GM23338 (cell line): Measurements from ENCODE around the gene SMIM33. TPM values are rescaled to one million over a fixed set of nuclear protein-coding genes. Genes with fewer than 3 reads are reported as not detected.

Experiments
- ATAC-seq: fragments of 200-7000 bp; cut with Tn5 transposase; 3 replicates; pipeline ENCODE4 v1.9.1; 2020
- DNase-seq: peaks from one replicate; pipeline ENCODE4 v3.0.0-alpha.2; 2015; ENCODE audit warnings: low spot score
- H2AFZ ChIP-seq: fragments of 200-600 bp; sonication (generic); 2 replicates; pipeline ENCODE4 v1.8.0; 2016; ENCODE audit warnings: antibody characterized with exemption, mild to moderate bottlenecking, moderate library complexity
- H3F3A ChIP-seq: fragments of 200-600 bp; sonication (generic); replicated peaks from 2 replicates; pipeline ENCODE4 v1.8.0; 2017; ENCODE audit warnings: antibody characterized with exemption, mixed run types, low read depth
- H3K27ac ChIP-seq: fragments of 200-600 bp; sonication (generic); 2 replicates; pipeline ENCODE4 v1.6.1; 2016; ENCODE audit warnings: low read depth
- H3K27me3 ChIP-seq: fragments of 200-600 bp; sonication (generic); 2 replicates; pipeline ENCODE4 v1.8.0; 2016; ENCODE audit warnings: mild to moderate bottlenecking, mixed run types, moderate library complexity; ENCODE audit not compliant: insufficient read depth
- H3K36me3 ChIP-seq: fragments of 200-600 bp; sonication (generic); 2 replicates; pipeline ENCODE4 v1.8.0; 2016; ENCODE audit warnings: mild to moderate bottlenecking; ENCODE audit not compliant: insufficient read depth
- H3K4me1 ChIP-seq: fragments of 200-600 bp; sonication (generic); 2 replicates; pipeline ENCODE4 v1.8.0; 2016; ENCODE audit warnings: mild to moderate bottlenecking, moderate library complexity; ENCODE audit not compliant: insufficient read depth
- H3K4me2 ChIP-seq: fragments of 200-600 bp; sonication (generic); 2 replicates; pipeline ENCODE4 v1.7.1; 2017; ENCODE audit warnings: mixed run types
- H3K4me3 ChIP-seq: fragments of 200-600 bp; sonication (generic); 2 replicates; pipeline ENCODE4 v1.6.1; 2016; ENCODE audit warnings: mixed run types
- H3K79me2 ChIP-seq: fragments of 200-600 bp; sonication (generic); replicated peaks from 2 replicates; pipeline ENCODE4 v1.8.0; 2017; ENCODE audit warnings: mild to moderate bottlenecking; ENCODE audit not compliant: insufficient read depth
- H3K9me2 ChIP-seq: fragments of 200-600 bp; sonication (generic); 2 replicates; pipeline ENCODE4 v1.8.0; 2017; ENCODE audit not compliant: insufficient read depth
- H4K20me1 ChIP-seq: fragments of 200-600 bp; sonication (generic); replicated peaks from 2 replicates; pipeline ENCODE4 v1.8.0; 2017; ENCODE audit warnings: mild to moderate bottlenecking; ENCODE audit not compliant: insufficient read depth
- H3K27ac Mint-ChIP-seq: 2 replicates; pipeline ENCODE4 v1.8.0; 2020; ENCODE audit warnings: inconsistent platforms, mild to moderate bottlenecking, moderate library complexity, mixed read lengths
- H3K27me3 Mint-ChIP-seq: 3 replicates; pipeline ENCODE4 v1.8.0; 2022; ENCODE audit warnings: low read depth, mild to moderate bottlenecking, moderate library complexity, mixed read lengths, inconsistent platforms; ENCODE audit not compliant: insufficient read depth, poor library complexity
- H3K36me3 Mint-ChIP-seq: 3 replicates; pipeline ENCODE4 v1.8.0; 2021; ENCODE audit warnings: low read depth, mild to moderate bottlenecking, inconsistent platforms, moderate library complexity, mixed read lengths
- H3K4me1 Mint-ChIP-seq: 3 replicates; pipeline ENCODE4 v1.8.0; 2020; ENCODE audit warnings: mild to moderate bottlenecking, inconsistent platforms, mixed read lengths
- H3K4me3 Mint-ChIP-seq: 3 replicates; pipeline ENCODE4 v1.8.0; 2021; ENCODE audit warnings: moderate library complexity, mild to moderate bottlenecking, inconsistent platforms, mixed read lengths
- H3K9me3 Mint-ChIP-seq: 3 replicates; pipeline ENCODE4 v1.8.0; 2020; ENCODE audit warnings: moderate library complexity, mild to moderate bottlenecking, inconsistent platforms, mixed read lengths
- EZH2 ChIP-seq: fragments of 200-600 bp; sonication (generic); IDR thresholded peaks from one replicate; pipeline ENCODE4 v1.8.0; 2017; ENCODE audit warnings: antibody characterized with exemption, mild to moderate bottlenecking, low read depth; ENCODE audit not compliant: unreplicated experiment
- EZH2phosphoT487 ChIP-seq: fragments of 200-600 bp; sonication (generic); IDR thresholded peaks from one replicate; pipeline ENCODE4 v1.8.1; 2018; ENCODE audit warnings: antibody characterized with exemption; ENCODE audit not compliant: unreplicated experiment
- JUNB ChIP-seq: IDR thresholded peaks from one replicate; pipeline ENCODE4 v1.6.1; 2016; ENCODE audit warnings: antibody characterized with exemption; ENCODE audit not compliant: unreplicated experiment
- NANOG ChIP-seq: IDR thresholded peaks from 2 replicates; pipeline ENCODE4 v1.6.1; 2016; ENCODE audit warnings: antibody characterized with exemption, borderline replicate concordance
- REST ChIP-seq: IDR thresholded peaks from one replicate; pipeline ENCODE4 v1.6.1; 2018; ENCODE audit warnings: antibody characterized with exemption; ENCODE audit not compliant: unreplicated experiment
- ZNF114 ChIP-seq: fragments of 250-450 bp; sonication (Bioruptor Pico); IDR thresholded peaks from 2 replicates; pipeline ENCODE4 v1.5.0; 2020; ENCODE audit warnings: mild to moderate bottlenecking, moderate library complexity
- ZNF331 ChIP-seq: fragments of 250-450 bp; sonication (Bioruptor Pico); IDR thresholded peaks from 2 replicates; pipeline ENCODE4 v1.5.0; 2020; ENCODE audit warnings: low read depth, mild to moderate bottlenecking, moderate library complexity
- polyA plus RNA-seq: library from polyadenylated mRNA; unstranded; fragments of >200 nt; fragmentation: Nextera tagmentation; extraction: Ambion mirVana; gene quantifications from 2 replicates; pipeline ENCODE4 v1.2.1, GENCODE V29; 2016
- total RNA-seq: library from RNA; depleted of rRNA; stranded (reverse); fragments of >200 nt; shearing (Covaris generic); gene quantifications from 2 replicates; pipeline ENCODE4 v1.2.3, GENCODE V29; 2014
- TF ChIP-seq, protein P1 (sequence below): IDR thresholded peaks from 2 replicates; pipeline ENCODE4 v1.6.1; 2016; ENCODE audit warnings: antibody characterized with exemption
- TF ChIP-seq, protein P2 (sequence below), 2 experiments: fragments of 200-600 bp in 1 of 2; sonication (generic) in 1 of 2; conservative IDR thresholded peaks; 2 replicates each; pipeline versions ENCODE4 v1.5.1 to v1.6.1; 2016 to 2017; ENCODE audit warnings: antibody characterized with exemption in 2 of 2, low read depth in 2 of 2, mild to moderate bottlenecking in 2 of 2, moderate library complexity in 1 of 2

The SMIM33 gene
- total and polyA plus RNA-seq, 2 experiments from 2014 or later = not detected

GRCh38 chr5:139425497-139425896 is 45.3 kb upstream of the SMIM33 start (continued):
- no peak for TF ChIP-seq REST
- TF ChIP-seq EZH2phosphoT487 = no peak
- TF ChIP-seq NANOG = no peak
- TF ChIP-seq ZNF331 (CRISPR knock-in tag) = no peak
- TF ChIP-seq, protein P1, sequence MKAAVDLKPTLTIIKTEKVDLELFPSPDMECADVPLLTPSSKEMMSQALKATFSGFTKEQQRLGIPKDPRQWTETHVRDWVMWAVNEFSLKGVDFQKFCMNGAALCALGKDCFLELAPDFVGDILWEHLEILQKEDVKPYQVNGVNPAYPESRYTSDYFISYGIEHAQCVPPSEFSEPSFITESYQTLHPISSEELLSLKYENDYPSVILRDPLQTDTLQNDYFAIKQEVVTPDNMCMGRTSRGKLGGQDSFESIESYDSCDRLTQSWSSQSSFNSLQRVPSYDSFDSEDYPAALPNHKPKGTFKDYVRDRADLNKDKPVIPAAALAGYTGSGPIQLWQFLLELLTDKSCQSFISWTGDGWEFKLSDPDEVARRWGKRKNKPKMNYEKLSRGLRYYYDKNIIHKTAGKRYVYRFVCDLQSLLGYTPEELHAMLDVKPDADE = no peak
- TF ChIP-seq, protein P2, sequence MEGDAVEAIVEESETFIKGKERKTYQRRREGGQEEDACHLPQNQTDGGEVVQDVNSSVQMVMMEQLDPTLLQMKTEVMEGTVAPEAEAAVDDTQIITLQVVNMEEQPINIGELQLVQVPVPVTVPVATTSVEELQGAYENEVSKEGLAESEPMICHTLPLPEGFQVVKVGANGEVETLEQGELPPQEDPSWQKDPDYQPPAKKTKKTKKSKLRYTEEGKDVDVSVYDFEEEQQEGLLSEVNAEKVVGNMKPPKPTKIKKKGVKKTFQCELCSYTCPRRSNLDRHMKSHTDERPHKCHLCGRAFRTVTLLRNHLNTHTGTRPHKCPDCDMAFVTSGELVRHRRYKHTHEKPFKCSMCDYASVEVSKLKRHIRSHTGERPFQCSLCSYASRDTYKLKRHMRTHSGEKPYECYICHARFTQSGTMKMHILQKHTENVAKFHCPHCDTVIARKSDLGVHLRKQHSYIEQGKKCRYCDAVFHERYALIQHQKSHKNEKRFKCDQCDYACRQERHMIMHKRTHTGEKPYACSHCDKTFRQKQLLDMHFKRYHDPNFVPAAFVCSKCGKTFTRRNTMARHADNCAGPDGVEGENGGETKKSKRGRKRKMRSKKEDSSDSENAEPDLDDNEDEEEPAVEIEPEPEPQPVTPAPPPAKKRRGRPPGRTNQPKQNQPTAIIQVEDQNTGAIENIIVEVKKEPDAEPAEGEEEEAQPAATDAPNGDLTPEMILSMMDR (conservative IDR thresholded peaks at IDR 0.05; ENCODE audit: low read depth in 2 of 2) = no peak

GRCh38 chr5:139426203-139426885 is 44.5 kb upstream of the SMIM33 start:
- no peak overlapping the region for H3K27ac Mint-ChIP-seq
- H3K4me1 Mint-ChIP-seq = 0 out of 3 replicates have a peak, but pooled peaks cover 3% of the 10 kb centered on the region
- no peak overlapping the region for H3K4me3 Mint-ChIP-seq
- Histone ChIP-seq H3K9me2 (no peaks in the 10 kb centered on the region), H3K27me3 (no peaks in the 10 kb centered on the region), H2AFZ (no peak overlapping the region), H3K4me3 (no peak overlapping the region), H3K27ac (peak overlapping the region; percentile 37; the same call in 1 of the 2 replicates), H3K4me2 (no peak overlapping the region), H4K20me1 (no peaks in the 10 kb centered on the region), H3K36me3 (no peaks in the 10 kb centered on the region), H3F3A (no peaks in the 10 kb centered on the region), H3K79me2 (no peaks in the 10 kb centered on the region), H3K4me1 (no peaks in the 10 kb centered on the region)
- no peak for DNase-seq
- peaks cover 40% of the 10 kb centered on the region for H3K36me3 Mint-ChIP-seq
- peaks cover 2% of the 10 kb centered on the region for H3K27me3 Mint-ChIP-seq
- no peaks in the 10 kb centered on the region for H3K9me3 Mint-ChIP-seq
- no peak for TF ChIP-seq ZNF114 (CRISPR knock-in tag)
- TF ChIP-seq NANOG = no peak
- no peak for TF ChIP-seq JUNB
- TF ChIP-seq ZNF331 (CRISPR knock-in tag) = no peak
- TF ChIP-seq, protein P2 (conservative IDR thresholded peaks at IDR 0.05; ENCODE audit: low read depth in 2 of 2) = no peak
- no peak for TF ChIP-seq EZH2phosphoT487
- TF ChIP-seq EZH2 = no peak
- TF ChIP-seq, protein P1 = no peak
- no peak for ATAC-seq
